Loucy (cell line): ENCODE results near the gene EEA1.

ENCODE experiments used
- H2AFZ ChIP-seq: fragments of 200-600 bp; sonication (generic); 2 replicates; pipeline ENCODE4 v1.6.0; 2016; ENCODE audit warnings: antibody characterized with exemption, mild to moderate bottlenecking, low read length, moderate library complexity
- H3F3A ChIP-seq: fragments of 200-600 bp; 2 replicates; pipeline ENCODE4 v1.6.0; 2016; ENCODE audit warnings: antibody characterized with exemption, low read depth, mild to moderate bottlenecking
- H3K27me3 ChIP-seq: fragments of 200-600 bp; sonication (generic); 2 replicates; pipeline ENCODE4 v1.6.1; 2014; ENCODE audit warnings: low read length, mild to moderate bottlenecking; ENCODE audit not compliant: insufficient read depth, poor library complexity, severe bottlenecking
- H3K36me3 ChIP-seq: fragments of 200-600 bp; sonication (generic); 2 replicates; pipeline ENCODE4 v1.6.1; 2016; ENCODE audit warnings: low read length; ENCODE audit not compliant: insufficient read depth
- H3K4me1 ChIP-seq: fragments of 200-600 bp; sonication (generic); 2 replicates; pipeline ENCODE4 v1.5.1; 2014; ENCODE audit warnings: low read length, mild to moderate bottlenecking; ENCODE audit not compliant: insufficient read depth, poor library complexity, severe bottlenecking
- H3K4me2 ChIP-seq: fragments of 200-600 bp; sonication (generic); 2 replicates; pipeline ENCODE4 v1.6.0; 2014; ENCODE audit warnings: antibody characterized with exemption, low read length, low read depth, mild to moderate bottlenecking; ENCODE audit not compliant: poor library complexity, severe bottlenecking
- H3K4me3 ChIP-seq: fragments of 200-600 bp; sonication (generic); 2 replicates; pipeline ENCODE4 v1.5.1; 2014; ENCODE audit warnings: low read length, mild to moderate bottlenecking, mixed read lengths; ENCODE audit not compliant: poor library complexity, severe bottlenecking
- H3K79me2 ChIP-seq: fragments of 200-600 bp; sonication (generic); 2 replicates; pipeline ENCODE4 v1.6.1; 2014; ENCODE audit warnings: low read length; ENCODE audit not compliant: insufficient read depth
- H3K9ac ChIP-seq: fragments of 200-600 bp; sonication (generic); 2 replicates; pipeline ENCODE4 v1.6.0; 2014; ENCODE audit warnings: mild to moderate bottlenecking, low read depth, low read length, moderate library complexity; ENCODE audit not compliant: poor library complexity, severe bottlenecking
- H3K9me2 ChIP-seq: fragments of 200-600 bp; sonication (generic); replicated peaks from 2 replicates; pipeline ENCODE4 v1.6.1; 2016; ENCODE audit warnings: low read depth, low read length, mixed read lengths
- H3K9me3 ChIP-seq: fragments of 200-600 bp; sonication (generic); 2 replicates; pipeline ENCODE4 v1.6.1; 2014; ENCODE audit warnings: mild to moderate bottlenecking, antibody characterized with exemption, low read length, low read depth; ENCODE audit not compliant: insufficient read depth
- H4K20me1 ChIP-seq: fragments of 200-600 bp; sonication (generic); 2 replicates; pipeline ENCODE4 v1.6.0; 2014; ENCODE audit warnings: antibody characterized with exemption, low read length, mild to moderate bottlenecking; ENCODE audit not compliant: insufficient read depth, poor library complexity, severe bottlenecking
- EZH2phosphoT487 ChIP-seq: fragments of 200-600 bp; IDR thresholded peaks from 2 replicates; pipeline ENCODE4 v1.6.1; 2018; ENCODE audit warnings: antibody characterized with exemption, mild to moderate bottlenecking, moderate library complexity, borderline replicate concordance
- TF ChIP-seq, protein P1 (sequence below): fragments of 200-600 bp; sonication (generic); conservative IDR thresholded peaks from 2 replicates; pipeline ENCODE4 v1.5.1; 2014; ENCODE audit warnings: mild to moderate bottlenecking, antibody characterized with exemption, low read length

EEA1 gene

DNA sequence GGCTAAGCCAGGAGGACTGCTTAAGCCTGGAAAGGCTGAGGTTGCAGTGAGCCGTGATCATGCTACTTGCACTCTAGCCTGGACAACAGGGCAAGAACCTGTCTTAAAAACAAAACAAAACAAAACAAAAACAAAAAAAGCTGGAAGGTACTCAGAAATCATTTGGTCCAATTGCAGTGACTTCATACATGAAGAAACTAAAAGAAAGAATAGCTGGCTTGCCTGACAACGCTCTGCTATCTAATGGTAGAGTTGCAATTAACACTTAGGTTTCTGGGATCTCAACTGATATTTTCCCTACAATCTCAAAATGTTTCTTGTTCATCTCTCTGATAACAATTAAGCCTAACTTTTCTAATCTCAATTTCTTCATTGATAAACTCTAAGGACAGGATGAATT is 13.7 kb downstream of the EEA1 start:
- Histone ChIP-seq H3K36me3 (no peaks in the 10 kb centered on the region), H3K27me3 (no peaks in the 10 kb centered on the region), H2AFZ (no peak overlapping the region), H3K79me2 (peaks cover 55% of the 10 kb centered on the region), H3K9me2 (no peaks in the 10 kb centered on the region), H3F3A (no peaks in the 10 kb centered on the region), H3K9me3 (no peaks in the 10 kb centered on the region), H3K4me3 (no peak overlapping the region), H3K4me2 (no peak overlapping the region), H4K20me1 (peaks cover 8% of the 10 kb centered on the region), H3K9ac (no peak overlapping the region), H3K4me1 (peaks cover 18% of the 10 kb centered on the region)
- TF ChIP-seq, protein P1, sequence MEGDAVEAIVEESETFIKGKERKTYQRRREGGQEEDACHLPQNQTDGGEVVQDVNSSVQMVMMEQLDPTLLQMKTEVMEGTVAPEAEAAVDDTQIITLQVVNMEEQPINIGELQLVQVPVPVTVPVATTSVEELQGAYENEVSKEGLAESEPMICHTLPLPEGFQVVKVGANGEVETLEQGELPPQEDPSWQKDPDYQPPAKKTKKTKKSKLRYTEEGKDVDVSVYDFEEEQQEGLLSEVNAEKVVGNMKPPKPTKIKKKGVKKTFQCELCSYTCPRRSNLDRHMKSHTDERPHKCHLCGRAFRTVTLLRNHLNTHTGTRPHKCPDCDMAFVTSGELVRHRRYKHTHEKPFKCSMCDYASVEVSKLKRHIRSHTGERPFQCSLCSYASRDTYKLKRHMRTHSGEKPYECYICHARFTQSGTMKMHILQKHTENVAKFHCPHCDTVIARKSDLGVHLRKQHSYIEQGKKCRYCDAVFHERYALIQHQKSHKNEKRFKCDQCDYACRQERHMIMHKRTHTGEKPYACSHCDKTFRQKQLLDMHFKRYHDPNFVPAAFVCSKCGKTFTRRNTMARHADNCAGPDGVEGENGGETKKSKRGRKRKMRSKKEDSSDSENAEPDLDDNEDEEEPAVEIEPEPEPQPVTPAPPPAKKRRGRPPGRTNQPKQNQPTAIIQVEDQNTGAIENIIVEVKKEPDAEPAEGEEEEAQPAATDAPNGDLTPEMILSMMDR, result no peak
- no peak for TF ChIP-seq EZH2phosphoT487

DNA sequence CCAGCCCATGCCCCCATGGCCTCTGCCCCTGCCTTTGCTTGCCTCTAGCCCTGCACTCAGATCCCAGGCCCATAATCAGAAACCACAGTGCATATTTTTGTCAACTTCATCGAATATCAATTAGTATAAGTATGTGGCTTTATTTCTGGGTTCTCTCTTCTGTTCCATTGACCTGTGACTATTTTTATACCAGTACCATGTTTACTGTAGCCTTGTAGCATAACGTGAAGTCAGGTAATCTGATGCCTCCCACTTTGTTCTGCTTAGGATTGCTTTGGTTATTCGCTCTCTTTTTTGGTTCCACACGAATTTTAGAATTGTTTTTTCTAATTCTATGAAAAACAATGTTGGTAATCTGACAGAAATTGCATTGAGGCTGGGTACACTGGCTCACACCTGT is 14.9 kb downstream of the EEA1 start:
- Histone ChIP-seq H3K9me2 (no peaks in the 10 kb centered on the region), H3K36me3 (no peaks in the 10 kb centered on the region), H3K4me1 (peaks cover 18% of the 10 kb centered on the region), H2AFZ (no peak overlapping the region), H3F3A (no peaks in the 10 kb centered on the region), H3K79me2 (peaks cover 63% of the 10 kb centered on the region), H3K9ac (no peak overlapping the region), H3K4me3 (no peak overlapping the region), H3K9me3 (peaks cover under 1% of the 10 kb centered on the region; the same call in 1 of the 2 replicates), H3K4me2 (no peak overlapping the region), H4K20me1 (peaks cover 8% of the 10 kb centered on the region), H3K27me3 (no peaks in the 10 kb centered on the region)
- TF ChIP-seq, protein P1, result no peak
- TF ChIP-seq EZH2phosphoT487, result no peak

DNA sequence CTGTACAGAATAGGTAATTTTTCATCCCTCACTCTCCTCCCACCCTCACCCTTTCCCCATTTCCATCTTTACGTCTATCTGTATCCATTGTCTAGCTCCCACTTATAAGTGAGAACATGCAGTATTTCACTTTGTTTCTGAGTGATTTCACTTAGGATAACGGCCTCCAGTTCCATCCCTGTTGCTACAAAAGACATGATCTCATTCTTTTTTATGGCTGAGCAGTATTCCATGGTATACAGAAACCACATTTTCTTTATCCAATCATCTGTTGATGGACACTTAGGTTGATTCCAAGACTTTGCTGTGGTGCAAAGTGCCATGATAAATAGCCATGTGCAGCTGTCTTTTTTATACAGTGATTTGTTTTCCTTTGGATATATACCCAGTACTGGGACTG is 16.4 kb downstream of the EEA1 start:
- Histone ChIP-seq H3K9me2 (no peaks in the 10 kb centered on the region), H3K36me3 (no peaks in the 10 kb centered on the region), H4K20me1 (peaks cover 9% of the 10 kb centered on the region), H3K4me2 (no peak overlapping the region), H3K4me3 (no peak overlapping the region), H3K9me3 (peaks cover 4% of the 10 kb centered on the region; the same call in 1 of the 2 replicates), H3F3A (no peaks in the 10 kb centered on the region), H3K27me3 (no peaks in the 10 kb centered on the region), H3K79me2 (peaks cover 71% of the 10 kb centered on the region), H2AFZ (no peak overlapping the region), H3K4me1 (peaks cover 22% of the 10 kb centered on the region), H3K9ac (no peak overlapping the region)
- TF ChIP-seq EZH2phosphoT487, result no peak
- TF ChIP-seq, protein P1, result no peak
